ENCODE data around the gene STK38L.

Gene STK38L

DNA sequence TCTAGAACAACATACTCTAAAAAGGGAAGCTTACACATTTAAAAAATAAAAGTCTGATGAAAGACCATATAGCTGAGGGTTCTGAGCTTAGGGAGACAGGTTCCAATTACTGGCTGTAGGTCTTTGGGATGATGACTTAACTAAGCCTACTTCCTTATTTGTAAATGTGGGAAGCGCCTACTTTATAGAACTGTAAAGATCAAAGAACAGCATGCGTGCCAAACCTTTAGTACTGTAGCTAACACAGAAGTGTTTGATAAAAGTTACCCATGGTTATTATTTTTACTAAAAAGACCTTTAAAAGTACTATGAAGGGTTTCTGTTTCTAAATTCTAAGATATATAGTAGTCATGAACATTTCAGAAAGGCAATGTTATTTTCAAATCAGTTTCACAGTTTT is 35.7 kb downstream of the STK38L start:
- ChIA-PET POLR2A (ENCODE audit: low non-redundant PET) (no interaction called here), CTCF (interaction anchor here (0.7 kb wide), 2 partner anchors 139 to 452 kb away, joined by 3 read pairs; no protein-coding TSS in a partner anchor)
- H3K27ac ChIP-seq = no peak overlapping the region
- TF ChIP-seq, protein P1, sequence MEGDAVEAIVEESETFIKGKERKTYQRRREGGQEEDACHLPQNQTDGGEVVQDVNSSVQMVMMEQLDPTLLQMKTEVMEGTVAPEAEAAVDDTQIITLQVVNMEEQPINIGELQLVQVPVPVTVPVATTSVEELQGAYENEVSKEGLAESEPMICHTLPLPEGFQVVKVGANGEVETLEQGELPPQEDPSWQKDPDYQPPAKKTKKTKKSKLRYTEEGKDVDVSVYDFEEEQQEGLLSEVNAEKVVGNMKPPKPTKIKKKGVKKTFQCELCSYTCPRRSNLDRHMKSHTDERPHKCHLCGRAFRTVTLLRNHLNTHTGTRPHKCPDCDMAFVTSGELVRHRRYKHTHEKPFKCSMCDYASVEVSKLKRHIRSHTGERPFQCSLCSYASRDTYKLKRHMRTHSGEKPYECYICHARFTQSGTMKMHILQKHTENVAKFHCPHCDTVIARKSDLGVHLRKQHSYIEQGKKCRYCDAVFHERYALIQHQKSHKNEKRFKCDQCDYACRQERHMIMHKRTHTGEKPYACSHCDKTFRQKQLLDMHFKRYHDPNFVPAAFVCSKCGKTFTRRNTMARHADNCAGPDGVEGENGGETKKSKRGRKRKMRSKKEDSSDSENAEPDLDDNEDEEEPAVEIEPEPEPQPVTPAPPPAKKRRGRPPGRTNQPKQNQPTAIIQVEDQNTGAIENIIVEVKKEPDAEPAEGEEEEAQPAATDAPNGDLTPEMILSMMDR (conservative IDR thresholded peaks at IDR 0.05; ENCODE audit: low read depth) = no peak
- DNase-seq (ENCODE audit: low spot score) = no peak

DNA sequence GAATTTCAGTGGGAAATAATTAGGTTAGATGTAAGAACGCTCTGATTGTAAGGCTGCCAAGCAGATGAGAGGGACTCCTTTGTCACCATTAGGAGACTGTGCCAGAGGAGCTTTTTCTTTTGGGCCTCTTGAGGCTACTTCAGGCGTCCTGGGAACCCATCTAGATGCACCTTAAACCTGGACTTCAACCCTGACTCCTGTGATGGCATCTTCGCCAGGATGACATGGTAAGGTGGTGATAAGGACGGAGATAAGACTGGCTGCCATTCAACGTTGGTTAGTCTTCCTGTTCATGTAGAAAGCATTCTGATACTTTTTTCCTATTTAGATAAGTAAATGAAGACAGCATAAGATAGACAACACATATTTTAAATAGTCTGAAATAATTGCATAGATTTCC is 36.3 kb downstream of the STK38L start:
- ChIA-PET CTCF (interaction anchor here (0.7 kb wide), 1 partner anchor 451 kb away, joined by 3 read pairs; no protein-coding TSS in a partner anchor), POLR2A (ENCODE audit: low non-redundant PET) (no interaction called here)
- H3K27ac ChIP-seq = no peak overlapping the region
- no peak for DNase-seq (ENCODE audit: low spot score)
- TF ChIP-seq, protein P1 (conservative IDR thresholded peaks at IDR 0.05; ENCODE audit: low read depth) = no peak

DNA sequence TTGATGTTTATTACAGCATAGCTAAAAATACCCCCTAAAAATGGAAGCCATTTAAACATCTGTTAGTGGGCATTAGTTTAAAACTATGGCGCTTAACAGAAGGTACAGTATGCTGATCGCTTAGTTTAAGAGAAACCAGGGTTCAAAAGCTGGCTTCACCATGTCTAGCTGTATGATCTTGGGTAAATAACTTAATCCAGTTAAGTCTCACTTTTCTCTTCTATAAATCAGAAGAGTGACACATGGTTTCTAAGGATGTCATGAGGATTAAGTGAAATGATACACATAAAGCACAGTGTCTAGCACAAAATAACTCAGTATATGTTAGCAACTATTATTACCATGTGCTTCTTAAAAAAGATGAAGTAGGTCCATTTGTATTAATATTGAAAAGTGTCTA is 38.7 kb downstream of the STK38L start:
- no peak for DNase-seq (ENCODE audit: low spot score)
- ChIA-PET CTCF (no interaction called here), POLR2A (ENCODE audit: low non-redundant PET) (interaction anchor here (0.6 kb wide), 1 partner anchor 21 kb away, joined by 4 read pairs; no protein-coding TSS in a partner anchor)
- H3K27ac ChIP-seq = no peak overlapping the region
- TF ChIP-seq, protein P1 (conservative IDR thresholded peaks at IDR 0.05; ENCODE audit: low read depth) = no peak

DNA sequence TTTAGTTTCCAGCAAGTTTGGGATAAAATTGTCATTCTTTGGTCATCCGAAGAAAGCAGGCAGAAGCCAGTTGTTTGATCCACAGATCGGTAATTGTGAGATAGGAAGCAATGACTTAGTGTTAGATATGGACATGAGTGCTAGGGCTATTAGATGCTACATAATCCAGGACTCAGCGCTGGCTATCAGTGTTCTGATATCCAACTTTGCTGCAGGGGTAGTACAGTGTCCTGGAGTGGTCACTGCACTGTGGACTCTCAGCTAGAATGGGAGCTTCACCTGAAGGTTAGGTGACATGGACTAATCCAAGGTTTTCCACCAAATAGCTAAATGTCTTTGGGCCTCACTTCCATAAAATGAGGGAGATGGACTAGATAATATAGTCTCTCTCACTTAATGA is 39.9 kb downstream of the STK38L start:
- TF ChIP-seq, protein P1 (conservative IDR thresholded peaks at IDR 0.05; ENCODE audit: low read depth) = no peak
- ChIA-PET CTCF (no interaction called here), POLR2A (ENCODE audit: low non-redundant PET) (no interaction called here)

DNA sequence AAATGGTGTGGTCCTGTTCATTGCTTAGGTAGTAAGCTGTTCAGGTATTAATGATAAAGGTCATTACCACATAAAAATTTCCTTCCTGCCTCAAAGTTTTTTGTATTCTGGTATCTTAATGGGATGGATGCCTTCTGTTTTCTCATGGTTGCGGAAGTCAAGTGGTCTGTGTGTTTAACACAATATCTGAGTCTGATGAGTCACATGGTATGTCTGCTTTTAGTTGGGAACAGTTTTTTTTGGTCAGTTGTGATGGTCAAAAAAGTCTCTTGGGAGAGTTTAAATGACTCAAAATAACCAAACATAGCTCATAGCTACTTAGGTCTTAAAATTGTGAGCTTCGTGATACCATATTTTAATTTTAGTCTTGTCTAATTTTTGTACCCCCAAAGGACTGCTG is 40.7 kb downstream of the STK38L start:
- TF ChIP-seq, protein P1 (conservative IDR thresholded peaks at IDR 0.05; ENCODE audit: low read depth) = no peak
- CTCF ChIA-PET = interaction anchor here (0.8 kb wide), 1 partner anchor 81 kb away, joined by 6 read pairs; no protein-coding TSS in a partner anchor
- no peak for DNase-seq (ENCODE audit: low spot score)
- no peak overlapping the region for H3K27ac ChIP-seq
- POLR2A ChIA-PET (ENCODE audit: low non-redundant PET) = no interaction called here

More for the DNA sequence above, 39.9 kb downstream of the STK38L start:
- DNase-seq (ENCODE audit: low spot score) = no peak
- H3K27ac ChIP-seq = no peak overlapping the region

DNA sequence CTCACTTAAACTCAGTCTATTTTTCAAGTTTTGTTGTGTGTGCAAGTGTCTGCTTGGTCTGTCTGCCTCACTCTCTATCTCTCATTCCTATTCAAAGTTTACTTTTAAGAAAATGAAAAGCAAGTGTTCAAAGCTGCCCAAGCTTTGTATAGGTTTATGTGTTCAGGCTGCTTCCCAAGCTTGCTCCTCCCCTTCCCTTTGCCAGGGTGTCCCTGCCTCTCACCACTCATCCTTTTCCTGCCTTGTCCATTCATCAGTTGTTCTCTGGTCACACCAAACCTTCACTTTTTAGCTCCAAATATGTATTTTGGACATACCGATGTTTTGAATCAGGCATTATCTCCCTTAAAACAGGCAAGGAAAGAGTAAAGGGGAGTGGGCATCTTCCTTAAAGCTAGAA is 41.3 kb downstream of the STK38L start:
- H3K27ac ChIP-seq = no peak overlapping the region
- ChIA-PET CTCF (no interaction called here), POLR2A (ENCODE audit: low non-redundant PET) (no interaction called here)
- TF ChIP-seq, protein P1 (conservative IDR thresholded peaks at IDR 0.05; ENCODE audit: low read depth) = no peak
- DNase-seq (ENCODE audit: low spot score) = no peak
